ENCODE measurements around the gene NAPA. TPM values are rescaled to one million over a fixed set of nuclear protein-coding genes. Genes with fewer than 3 reads are reported as not detected.

NAPA gene
- total RNA-seq, 4 donors from 2014 or later, result 36.5 to 693 (median 144) TPM

GRCh38 chr19:47507924-47508553, 6.8 kb downstream of the NAPA start:
- peaks cover 30 to 62% of the 10 kb centered on the region in 2 donors for H3K4me1 ChIP-seq

DNA sequence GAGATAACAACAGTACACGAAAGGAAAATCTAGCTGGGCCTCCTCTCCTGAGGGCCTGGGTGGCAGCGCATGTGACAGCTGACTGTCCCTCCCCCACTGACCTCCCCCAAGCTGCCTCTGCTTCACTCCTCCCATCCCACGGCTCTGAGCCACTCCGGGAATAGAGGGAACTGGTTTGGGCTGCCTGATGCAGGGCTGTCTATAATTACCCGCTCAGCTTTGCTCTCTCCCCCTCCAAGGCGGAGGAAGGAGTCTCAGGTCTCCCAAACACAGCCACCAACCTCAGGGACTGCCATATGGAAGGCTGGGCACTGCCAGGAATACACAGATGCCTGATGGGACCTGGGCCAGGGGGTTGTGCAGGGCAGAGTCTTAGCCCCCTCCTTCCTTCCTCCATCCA, 7.9 kb downstream of the NAPA start:
- Histone ChIP-seq H3K27me3 (no peaks in the 10 kb centered on the region), H3K9me3 (no peaks in the 10 kb centered on the region), H3K36me3 (no peaks in the 10 kb centered on the region), H3K27ac (peak overlapping the region; percentile 58 to 96), H3K4me1 (peaks cover 30 to 56% of the 10 kb centered on the region in 2 donors), H3K4me3 (no peak overlapping the region)
- intact Hi-C loops (cut with DNase I; ENCODE audit: low total_unique reads), result no loop called here
- TF ChIP-seq POLR2A (IDR thresholded peaks at IDR 0.05), result no peak
- TF ChIP-seq CTCF (IDR thresholded peaks at IDR 0.05), result no peak
- DNase-seq, result no peak

More at GRCh38 chr19:47507924-47508553, 6.8 kb downstream of the NAPA start:
- intact Hi-C loops (cut with DNase I; ENCODE audit: low total_unique reads), result no loop called here
- Histone ChIP-seq H3K9me3 (no peaks in the 10 kb centered on the region), H3K27me3 (no peaks in the 10 kb centered on the region), H3K4me3 (no peak overlapping the region), H3K27ac (peak overlapping the region; percentile 58 to 96), H3K36me3 (no peaks in the 10 kb centered on the region)
- peak in 1 of 4 experiments; percentile 27 for TF ChIP-seq CTCF (IDR thresholded peaks at IDR 0.05)
- TF ChIP-seq POLR2A (IDR thresholded peaks at IDR 0.05), result no peak
- DNase-seq, result no peak

- intact Hi-C loops (cut with DNase I; ENCODE audit: low total_unique reads), result no loop called here
- TF ChIP-seq POLR2A (IDR thresholded peaks at IDR 0.05) (no peak), CTCF (IDR thresholded peaks at IDR 0.05) (no peak)
- no peaks in the 10 kb centered on the region for H3K9me3 ChIP-seq
- H3K4me1 ChIP-seq, result peaks cover 30 to 51% of the 10 kb centered on the region in 2 donors
- no peaks in the 10 kb centered on the region for H3K36me3 ChIP-seq
- H3K4me3 ChIP-seq, result no peak overlapping the region
- no peaks in the 10 kb centered on the region for H3K27me3 ChIP-seq
- no peak for DNase-seq
- peak overlapping the region; percentile 58 to 96 for H3K27ac ChIP-seq
These were observed 8.4 kb downstream of the NAPA start for GRCh38 chr19:47506459-47506858.

- TF ChIP-seq POLR2A (IDR thresholded peaks at IDR 0.05) (no peak), CTCF (IDR thresholded peaks at IDR 0.05) (no peak)
- Histone ChIP-seq H3K36me3 (no peaks in the 10 kb centered on the region), H3K4me3 (no peak overlapping the region), H3K9me3 (no peaks in the 10 kb centered on the region), H3K27me3 (no peaks in the 10 kb centered on the region), H3K27ac (no peak overlapping the region), H3K4me1 (peaks cover 27 to 41% of the 10 kb centered on the region in 2 donors)
- intact Hi-C loops (cut with DNase I; ENCODE audit: low total_unique reads), result no loop called here
- no peak for DNase-seq
These were observed 9.4 kb downstream of the NAPA start for GRCh38 chr19:47505506-47505905.

DNA sequence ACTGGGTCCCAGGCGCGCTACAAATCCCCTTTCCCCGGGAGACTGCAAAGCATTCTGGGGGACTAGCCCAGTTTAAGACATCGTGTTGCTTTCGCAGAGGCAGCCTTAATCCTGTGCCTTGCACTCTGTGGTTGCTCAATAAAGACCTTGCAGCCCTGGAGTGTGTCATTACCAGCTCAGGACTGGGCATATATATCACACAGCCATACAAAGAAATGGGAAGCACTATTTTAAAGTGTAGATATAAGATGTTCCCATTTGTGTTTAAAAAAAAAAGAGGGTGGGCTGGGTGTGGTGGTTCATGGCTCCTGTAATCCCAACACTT, 11.1 kb downstream of the NAPA start:
- H3K27ac ChIP-seq, result no peak overlapping the region
- intact Hi-C loops (cut with DNase I; ENCODE audit: low total_unique reads), result no loop called here

More for the DNA sequence above, 11.1 kb downstream of the NAPA start:
- Histone ChIP-seq H3K36me3 (no peaks in the 10 kb centered on the region), H3K4me3 (no peak overlapping the region), H3K27me3 (no peaks in the 10 kb centered on the region), H3K4me1 (peaks cover 15 to 26% of the 10 kb centered on the region in 2 donors), H3K9me3 (no peaks in the 10 kb centered on the region)
- TF ChIP-seq POLR2A (IDR thresholded peaks at IDR 0.05) (no peak), CTCF (IDR thresholded peaks at IDR 0.05) (no peak)
- no peak for DNase-seq

All from uterus (tissue), 4 donors.